DMS53 (cell line): ENCODE results near the gene TBXAS1.

Experiments used
- DNase-seq: peaks from one replicate; lab custom pipeline; 2025; lab: John Stamatoyannopoulos, UW

TBXAS1 gene

GRCh38 chr7:139829025-139829774 is at the start of gene TBXAS1:
Gene TBXAS1, plus strand, starts transcription at chr7:139829264. Its CDS starts 127 bp downstream, at chr7:139829391.
- peak; percentile 87 for DNase-seq

- no peak for DNase-seq
Observed at GRCh38 chr7:139782932-139783331, 46.1 kb upstream of the TBXAS1 start.

- peak; percentile 42 for DNase-seq
Observed at GRCh38 chr7:139783647-139784385, 45.2 kb upstream of the TBXAS1 start.

- DNase-seq, result peak; percentile 41
Observed at GRCh38 chr7:139784648-139785047, 44.4 kb upstream of the TBXAS1 start.

DNA sequence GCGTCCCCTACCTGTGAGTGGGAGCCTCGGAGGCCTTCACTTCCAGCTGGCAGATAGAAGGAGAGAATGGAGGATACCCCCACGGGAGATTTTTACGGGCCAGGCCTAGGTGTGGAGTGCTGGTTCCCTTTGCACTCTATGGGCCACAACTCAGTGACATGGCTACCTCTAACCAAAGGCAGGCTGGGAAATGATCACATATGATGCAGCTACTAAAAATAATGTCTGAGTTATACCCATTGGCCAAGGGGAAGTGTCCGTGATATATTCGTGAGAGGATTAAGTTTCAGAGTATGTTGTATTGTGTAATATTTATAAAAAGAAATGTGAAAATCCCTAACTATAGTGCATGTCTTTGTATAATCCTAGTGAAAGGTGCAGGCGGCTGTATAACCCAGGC is 37.7 kb upstream of the TBXAS1 start:
- no peak for DNase-seq

DNA sequence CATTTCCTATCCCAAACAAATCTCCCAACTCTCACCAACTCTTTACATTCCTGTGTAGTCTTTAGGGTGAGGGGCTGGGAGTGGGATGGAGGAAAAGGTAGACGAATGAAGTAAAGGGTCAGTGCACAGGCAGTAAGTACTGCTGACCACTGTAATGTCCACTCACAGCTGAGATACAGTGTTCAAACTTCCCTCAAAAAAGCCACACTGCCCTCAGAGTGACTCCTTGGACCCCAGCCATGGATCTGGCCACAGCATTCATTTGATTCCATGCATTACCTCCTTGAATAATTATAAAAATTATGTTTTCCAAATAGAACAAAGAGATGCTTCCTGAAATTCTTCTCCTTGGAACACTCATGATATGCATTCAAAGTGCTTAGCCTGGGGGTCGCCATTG is 31.5 kb upstream of the TBXAS1 start:
- DNase-seq, result no peak

- DNase-seq, result peak; percentile 77
Observed at GRCh38 chr7:139798221-139798620, 30.8 kb upstream of the TBXAS1 start.

DNA sequence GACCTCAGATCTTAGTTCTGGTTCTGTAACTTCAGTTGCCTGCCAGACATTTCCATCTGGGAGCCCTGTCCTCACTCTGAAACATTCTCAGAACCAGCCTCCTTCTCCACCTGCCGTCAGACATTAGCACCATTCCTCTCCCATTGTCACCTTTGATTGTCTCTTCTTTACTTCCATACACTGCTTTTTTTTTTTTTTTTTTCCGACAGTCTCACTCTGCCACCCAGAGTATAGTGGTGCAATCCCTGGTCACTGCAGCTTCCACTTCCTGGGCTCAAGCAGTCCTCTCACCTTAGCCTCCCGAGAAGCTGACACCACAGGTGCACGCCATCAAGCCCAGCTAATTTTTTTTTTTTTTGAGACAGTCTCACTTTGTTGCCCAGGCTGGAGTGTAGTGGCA is 30.2 kb upstream of the TBXAS1 start:
- DNase-seq, result peak; percentile 35

DNA sequence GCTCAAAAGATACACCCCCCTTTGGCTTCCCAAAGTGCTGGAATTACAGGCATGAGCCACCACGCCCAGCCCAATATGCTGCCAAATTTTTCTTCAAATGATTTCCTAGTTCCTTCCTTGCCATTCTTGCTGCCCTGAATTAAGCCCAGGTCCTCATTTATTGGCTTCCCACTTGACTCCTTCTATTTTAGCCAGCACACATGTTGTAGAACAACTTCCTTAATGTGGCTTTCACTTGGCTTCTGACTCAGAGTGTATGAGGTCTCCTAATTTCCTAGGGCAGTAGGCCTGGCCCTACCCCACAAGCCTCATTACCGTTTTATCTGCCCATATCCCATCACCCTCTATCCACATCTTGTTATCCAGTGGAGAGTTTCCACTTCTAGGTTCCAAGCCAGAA is 29.5 kb upstream of the TBXAS1 start:
- DNase-seq, result no peak

DNA sequence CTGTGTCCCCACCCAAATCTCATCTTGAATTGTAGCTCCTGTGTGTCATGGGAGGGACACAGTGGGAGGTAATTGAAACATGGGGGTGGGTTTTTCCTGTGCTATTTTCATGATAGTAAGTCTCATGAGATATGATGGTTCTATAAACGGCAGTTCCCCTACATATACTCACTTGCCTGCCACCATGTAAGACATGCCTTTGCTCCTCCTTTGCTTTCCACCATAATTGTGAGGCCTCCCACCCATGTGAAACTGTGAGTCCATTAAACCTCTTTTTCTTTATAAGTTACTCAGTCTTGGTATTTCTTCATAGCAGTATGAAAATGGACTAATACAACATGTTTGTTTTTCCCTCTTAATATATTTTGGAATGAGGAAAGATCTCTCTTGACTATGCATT is 24.5 kb upstream of the TBXAS1 start:
- no peak for DNase-seq

- DNase-seq, result peak; percentile 49
Observed at GRCh38 chr7:139807009-139807408, 22.1 kb upstream of the TBXAS1 start.

DNA sequence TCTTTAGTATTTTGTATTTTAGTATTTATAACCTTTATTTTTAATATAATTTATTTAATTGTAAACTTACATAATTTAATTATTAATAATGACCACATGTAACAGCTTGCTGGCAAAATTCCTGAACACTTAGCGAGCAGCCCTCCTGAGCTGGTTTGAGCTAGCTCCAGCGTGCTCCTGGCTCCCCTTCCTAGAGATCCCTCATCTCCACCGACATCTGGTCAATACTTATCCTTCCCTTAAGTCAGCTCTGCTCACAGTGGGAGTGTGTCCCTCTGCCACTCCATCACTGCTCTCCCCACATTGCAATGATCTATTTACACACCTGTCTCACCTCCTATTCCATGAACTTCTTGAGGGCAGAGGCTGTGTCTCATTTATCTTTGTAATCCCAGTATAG is 20.6 kb upstream of the TBXAS1 start:
- DNase-seq, result peak; percentile 78

DNA sequence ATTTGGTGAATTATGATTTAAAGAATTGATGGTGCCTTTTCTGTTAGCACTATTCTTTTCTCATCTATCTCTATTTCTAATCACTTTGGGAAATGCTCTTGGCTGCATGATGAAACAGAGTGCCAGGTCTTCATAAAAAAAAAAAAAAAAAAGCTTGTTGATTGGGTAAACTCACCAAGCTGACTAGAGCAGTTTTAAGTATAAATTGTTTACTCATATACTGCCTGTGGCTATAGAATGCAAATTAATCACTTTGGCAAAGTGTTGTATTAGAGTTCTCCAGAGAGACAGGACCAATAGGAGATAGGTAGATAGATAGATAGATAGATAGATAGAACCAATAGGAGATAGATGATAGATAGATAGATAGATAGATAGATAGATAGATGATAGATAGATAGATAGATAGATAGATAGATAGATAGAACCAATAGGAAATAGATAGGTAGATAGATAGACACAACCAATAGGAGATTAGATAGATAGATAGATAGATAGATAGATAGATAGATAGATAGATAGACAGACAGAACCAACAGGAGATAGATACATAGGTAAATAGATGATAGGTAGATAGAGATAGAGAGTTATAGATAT is 20.1 kb upstream of the TBXAS1 start:
- DNase-seq, result no peak

GRCh38 chr7:139811066-139811465 is 18.0 kb upstream of the TBXAS1 start:
- no peak for DNase-seq

- DNase-seq, result no peak
Observed at GRCh38 chr7:139813151-139813550, 15.9 kb upstream of the TBXAS1 start.

- DNase-seq, result no peak
Observed at GRCh38 chr7:139813689-139814088, 15.4 kb upstream of the TBXAS1 start.

DNA sequence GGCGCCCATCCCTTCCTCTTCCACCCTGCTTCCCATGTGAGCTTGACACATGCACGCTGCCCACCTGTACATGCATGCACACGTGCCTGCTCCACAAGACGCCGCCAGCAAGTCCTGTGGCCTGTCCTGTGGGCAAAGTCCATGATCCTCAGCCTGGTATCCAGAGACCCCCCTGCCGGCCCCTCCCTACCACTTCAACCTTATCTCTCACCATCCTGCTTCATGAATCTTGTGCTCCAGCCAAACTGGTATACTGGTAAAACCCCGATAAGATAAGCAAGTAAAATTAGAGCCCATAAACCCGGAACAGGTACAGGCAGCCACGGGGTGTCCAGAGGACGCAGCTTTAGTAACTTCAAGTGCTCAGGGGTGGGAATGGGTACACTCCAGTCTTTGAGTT is 11.8 kb upstream of the TBXAS1 start:
- DNase-seq, result no peak

DNA sequence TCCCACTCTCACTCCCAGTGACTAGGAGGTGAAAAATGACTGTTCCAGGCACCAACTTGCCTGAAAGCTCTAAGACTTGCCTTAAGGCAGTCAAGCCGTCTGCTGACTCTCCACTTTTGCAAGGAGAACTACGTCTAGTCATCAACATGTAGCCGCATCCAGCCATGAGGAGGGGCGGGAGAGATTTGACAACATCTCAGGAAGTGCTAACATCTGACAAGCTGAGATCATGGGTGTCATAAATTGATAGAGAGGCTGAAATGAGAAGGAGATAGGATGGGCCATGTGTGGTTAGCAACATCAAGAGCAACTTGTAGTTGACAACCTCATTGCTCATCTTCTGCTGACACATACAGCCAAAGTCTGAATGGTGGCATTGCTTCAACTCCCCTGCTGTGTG is 9.0 kb upstream of the TBXAS1 start:
- DNase-seq, result no peak

- DNase-seq, result no peak
Observed at GRCh38 chr7:139821349-139822105, 7.5 kb upstream of the TBXAS1 start.

GRCh38 chr7:139822855-139823254 is 6.2 kb upstream of the TBXAS1 start:
- DNase-seq, result no peak

DNA sequence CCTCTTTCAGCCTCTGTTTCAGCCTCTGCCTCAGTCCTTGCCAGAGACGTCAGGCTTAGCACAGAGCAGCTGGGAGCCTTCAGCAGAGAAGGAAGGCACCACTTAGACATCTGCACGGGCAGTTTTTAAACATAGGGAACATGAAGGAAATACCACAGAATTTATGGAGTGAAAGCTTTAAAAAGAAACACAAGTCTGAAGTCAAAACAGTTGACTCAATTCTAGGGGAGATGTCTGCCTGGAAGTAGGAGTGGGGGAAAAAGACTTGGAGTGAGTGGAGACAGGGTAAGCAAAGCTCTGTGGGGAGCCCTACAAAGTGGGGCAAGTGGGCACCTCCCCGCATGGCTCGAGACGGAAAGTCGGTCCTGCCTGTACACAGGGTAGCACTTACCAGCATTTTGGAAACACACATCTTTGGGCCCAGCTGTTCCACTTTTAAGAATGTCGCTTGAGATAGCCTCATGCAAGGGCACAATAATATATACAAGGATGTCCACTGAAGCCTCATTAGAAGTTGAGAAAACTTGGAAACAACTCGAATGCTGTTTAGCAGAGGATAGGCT is 5.0 kb upstream of the TBXAS1 start:
- no peak for DNase-seq

GRCh38 chr7:139825666-139826290 is 3.3 kb upstream of the TBXAS1 start:
- DNase-seq, result peak; percentile 58
